ENCODE results near the gene MPZL3.

MPZL3 gene

GRCh38 chr11:118275176-118275575 lies 23.0 kb upstream of the MPZL3 start:
- Histone ChIP-seq H3K4me1 (no peaks in the 10 kb centered on the region), H3K4me3 (ENCODE audit: low read depth, low read length) (no peak overlapping the region), H3K27me3 (peaks cover 32% of the 10 kb centered on the region), H3K36me3 (no peaks in the 10 kb centered on the region), H3K9me3 (no peaks in the 10 kb centered on the region)
- DNase-seq = no peak
- TF ChIP-seq CTCF (IDR thresholded peaks at IDR 0.05; ENCODE audit: low read depth, low read length) = no peak

DNA sequence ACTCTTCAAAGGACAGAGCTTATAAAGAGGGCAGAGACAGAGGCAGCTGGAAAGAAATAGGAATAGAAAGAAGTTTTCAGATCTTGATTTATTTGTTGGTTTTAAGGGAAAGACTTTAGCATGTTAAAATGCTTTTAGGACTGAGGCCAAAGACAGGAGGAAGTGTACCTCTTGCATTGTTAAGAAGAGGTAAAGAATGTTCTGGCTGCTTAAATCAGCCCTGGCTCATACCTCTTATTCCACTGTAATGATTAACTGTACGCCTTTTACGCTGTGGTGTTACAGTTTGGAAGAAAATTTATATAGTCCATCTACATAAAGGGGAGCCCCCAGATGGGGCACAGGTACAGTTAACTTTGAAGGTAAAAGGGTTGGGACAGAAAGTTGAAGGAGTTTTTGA lies 22.0 kb upstream of the MPZL3 start:
- Histone ChIP-seq H3K27me3 (peaks cover 40% of the 10 kb centered on the region), H3K36me3 (no peaks in the 10 kb centered on the region), H3K4me3 (ENCODE audit: low read depth, low read length) (no peak overlapping the region), H3K9me3 (no peaks in the 10 kb centered on the region), H3K4me1 (no peaks in the 10 kb centered on the region)
- no peak for DNase-seq
- TF ChIP-seq CTCF (IDR thresholded peaks at IDR 0.05; ENCODE audit: low read depth, low read length) = no peak

DNA sequence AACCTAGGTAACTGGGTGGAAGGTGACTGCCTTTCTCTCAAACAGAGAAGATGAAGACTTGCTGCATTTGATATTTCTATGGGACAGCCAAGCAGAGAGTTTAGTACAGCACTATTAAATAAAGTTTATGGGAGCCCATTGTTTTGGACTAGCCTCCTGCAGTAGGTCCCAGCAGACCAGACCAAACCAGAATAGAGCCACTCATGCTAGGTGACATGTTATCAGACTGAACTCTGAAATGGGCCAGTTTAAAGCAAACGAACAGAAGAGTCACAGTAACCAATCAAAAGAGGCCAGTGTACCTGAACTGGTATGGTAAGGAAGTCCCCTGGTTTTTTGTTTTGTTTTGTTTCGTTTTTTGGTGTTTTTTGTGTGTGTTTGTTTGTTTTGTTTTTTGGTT lies 19.8 kb upstream of the MPZL3 start:
- DNase-seq = no peak
- TF ChIP-seq CTCF (IDR thresholded peaks at IDR 0.05; ENCODE audit: low read depth, low read length) = no peak

GRCh38 chr11:118267486-118267885 lies 15.3 kb upstream of the MPZL3 start:
- H3K4me1 ChIP-seq = no peaks in the 10 kb centered on the region
- no peaks in the 10 kb centered on the region for H3K9me3 ChIP-seq
- H3K36me3 ChIP-seq = no peaks in the 10 kb centered on the region
- peaks cover 72% of the 10 kb centered on the region for H3K27me3 ChIP-seq
- no peak for TF ChIP-seq CTCF (IDR thresholded peaks at IDR 0.05; ENCODE audit: low read depth, low read length)
- H3K4me3 ChIP-seq (ENCODE audit: low read depth, low read length) = no peak overlapping the region
- DNase-seq = no peak

More for the DNA sequence above, 19.8 kb upstream of the MPZL3 start:
- H3K27me3 ChIP-seq = peaks cover 52% of the 10 kb centered on the region
- no peaks in the 10 kb centered on the region for H3K9me3 ChIP-seq
- no peaks in the 10 kb centered on the region for H3K36me3 ChIP-seq
- H3K4me3 ChIP-seq (ENCODE audit: low read depth, low read length) = no peak overlapping the region
- H3K4me1 ChIP-seq = no peaks in the 10 kb centered on the region

DNA sequence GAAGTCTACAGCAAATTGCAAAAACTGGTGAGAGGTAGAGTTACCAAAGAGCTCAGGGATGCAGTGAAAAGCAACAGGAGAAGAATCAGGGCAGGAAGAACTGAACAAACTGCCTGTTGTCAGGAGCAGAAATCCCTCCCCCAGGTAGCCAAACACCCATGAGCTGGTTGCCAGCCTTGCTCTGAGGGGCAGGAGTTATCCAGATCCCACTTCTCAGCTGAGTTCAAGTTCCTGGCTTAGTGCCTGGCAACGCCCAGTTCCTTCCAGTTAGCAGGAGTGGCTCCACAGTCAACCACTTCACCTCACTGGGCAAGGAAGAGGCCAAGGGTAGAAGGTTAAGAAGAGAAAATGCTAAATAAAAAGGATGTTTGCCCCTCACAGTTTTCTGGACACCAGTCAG lies 13.8 kb upstream of the MPZL3 start:
- H3K4me3 ChIP-seq (ENCODE audit: low read depth, low read length) = no peak overlapping the region

More for the DNA sequence above, 13.8 kb upstream of the MPZL3 start:
- DNase-seq = no peak
- Histone ChIP-seq H3K36me3 (no peaks in the 10 kb centered on the region), H3K27me3 (peaks cover 79% of the 10 kb centered on the region), H3K9me3 (no peaks in the 10 kb centered on the region), H3K4me1 (no peaks in the 10 kb centered on the region)
- no peak for TF ChIP-seq CTCF (IDR thresholded peaks at IDR 0.05; ENCODE audit: low read depth, low read length)
